HG03378 (cell line): ENCODE measurements around the gene SLC45A1.

Experiments used
- ATAC-seq: cut with Tn5 transposase; IDR thresholded peaks from one replicate; pipeline ENCODE4 v1.9.1; 2021; ENCODE audit warnings: mild to moderate bottlenecking, moderate library complexity; ENCODE audit not compliant: unreplicated experiment

The SLC45A1 gene

GRCh38 chr1:8334106-8334851 is 16.4 kb downstream of the SLC45A1 start:
- no peak for ATAC-seq

GRCh38 chr1:8335246-8335645 is 17.3 kb downstream of the SLC45A1 start:
- no peak for ATAC-seq

GRCh38 chr1:8337776-8338525 is 20.0 kb downstream of the SLC45A1 start:
- ATAC-seq: no peak

DNA sequence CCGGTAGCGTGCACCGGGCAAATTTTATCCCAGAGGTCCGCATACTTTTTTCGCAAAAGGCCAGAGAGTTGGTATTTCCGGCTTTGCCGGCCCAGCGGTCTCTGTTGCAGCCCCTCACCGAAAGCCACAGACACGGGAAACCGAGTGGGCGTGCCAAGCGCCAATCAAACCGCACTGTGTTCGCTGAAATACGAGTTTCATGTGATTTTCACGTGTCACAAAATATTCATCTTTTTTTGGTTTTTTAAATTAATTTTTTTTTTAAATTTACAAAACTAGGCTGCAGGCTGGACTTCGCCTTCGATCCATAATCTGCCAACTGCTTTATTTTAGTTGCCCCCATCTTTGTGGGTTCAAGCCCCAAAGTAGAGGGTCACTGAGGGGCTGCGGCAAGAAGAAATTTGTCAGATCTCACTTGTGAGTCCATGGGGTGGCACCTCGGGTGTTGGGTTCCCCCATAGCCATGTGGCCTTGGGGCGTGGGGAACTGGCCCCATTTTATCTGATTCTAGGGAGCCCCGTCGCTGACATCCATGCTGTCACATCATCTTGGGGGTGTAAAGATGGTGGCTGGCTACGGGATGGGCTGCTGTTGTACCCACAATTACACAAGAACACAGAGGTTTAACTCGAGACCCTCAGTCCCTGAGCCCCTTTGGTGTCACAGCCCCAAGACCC is 20.8 kb downstream of the SLC45A1 start:
- no peak for ATAC-seq

GRCh38 chr1:8339203-8339600 is 21.3 kb downstream of the SLC45A1 start:
- ATAC-seq: no peak

DNA sequence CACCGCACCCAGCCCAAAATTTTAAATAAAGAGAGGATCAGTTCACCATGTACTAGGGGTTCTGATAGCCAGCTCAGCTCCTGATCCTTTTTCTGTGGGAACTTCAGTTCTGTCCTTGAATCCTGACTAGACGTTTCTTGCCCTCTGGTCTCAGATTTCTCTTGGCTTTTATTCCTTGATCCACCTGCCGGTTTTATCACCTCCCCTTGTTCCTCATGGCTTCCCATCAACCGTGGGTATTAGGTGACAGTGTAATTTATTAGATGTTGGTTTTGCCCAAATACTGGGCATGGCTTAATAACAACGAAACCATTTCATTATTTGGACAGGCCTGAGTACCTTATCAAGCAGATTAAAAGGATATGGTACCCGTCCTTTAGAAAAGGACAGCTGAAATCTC is 22.5 kb downstream of the SLC45A1 start:
- no peak for ATAC-seq

DNA sequence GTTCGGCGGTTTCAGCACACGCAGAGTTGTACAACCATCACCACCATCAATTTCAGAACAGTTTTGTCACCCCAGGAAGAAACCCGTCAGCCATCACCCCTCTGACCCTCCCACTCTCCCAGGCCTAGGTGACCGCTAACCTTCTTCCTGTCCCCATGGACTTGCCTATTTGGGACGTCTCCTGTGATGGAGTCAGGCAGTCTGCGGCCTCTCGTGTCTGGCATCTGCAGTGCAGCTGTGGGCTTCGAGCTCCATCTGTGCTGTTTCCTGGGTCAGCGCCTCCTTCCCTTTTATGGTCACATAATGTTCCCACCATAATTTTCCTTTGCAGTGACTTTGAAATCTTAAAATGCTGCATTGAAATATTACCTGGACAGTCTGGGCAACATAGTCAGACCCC is 24.4 kb downstream of the SLC45A1 start:
- no peak for ATAC-seq

DNA sequence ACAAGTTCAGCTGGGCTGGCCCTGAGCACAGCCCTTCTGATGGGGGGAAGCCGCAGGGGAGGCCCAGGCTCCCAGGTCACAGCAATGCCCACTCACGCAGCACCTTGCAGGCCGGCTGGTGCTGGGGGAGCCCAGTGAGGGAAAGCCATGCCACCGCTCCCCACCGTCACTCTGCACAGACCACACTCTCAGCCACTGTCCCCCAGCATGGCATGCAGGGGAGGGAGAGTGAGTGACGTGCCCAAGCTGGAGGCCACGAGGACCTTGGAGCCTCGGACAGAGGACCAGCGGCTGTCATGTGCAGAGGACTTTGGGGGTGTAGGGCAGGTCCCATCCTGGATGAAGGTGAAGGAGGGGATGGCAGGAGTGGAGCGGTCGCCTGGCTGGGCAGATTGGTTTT is 25.1 kb downstream of the SLC45A1 start:
- no peak for ATAC-seq

GRCh38 chr1:8343464-8344001 is 25.6 kb downstream of the SLC45A1 start:
- no peak for ATAC-seq

GRCh38 chr1:8344893-8345507 is 27.1 kb downstream of the SLC45A1 start:
- ATAC-seq: no peak

DNA sequence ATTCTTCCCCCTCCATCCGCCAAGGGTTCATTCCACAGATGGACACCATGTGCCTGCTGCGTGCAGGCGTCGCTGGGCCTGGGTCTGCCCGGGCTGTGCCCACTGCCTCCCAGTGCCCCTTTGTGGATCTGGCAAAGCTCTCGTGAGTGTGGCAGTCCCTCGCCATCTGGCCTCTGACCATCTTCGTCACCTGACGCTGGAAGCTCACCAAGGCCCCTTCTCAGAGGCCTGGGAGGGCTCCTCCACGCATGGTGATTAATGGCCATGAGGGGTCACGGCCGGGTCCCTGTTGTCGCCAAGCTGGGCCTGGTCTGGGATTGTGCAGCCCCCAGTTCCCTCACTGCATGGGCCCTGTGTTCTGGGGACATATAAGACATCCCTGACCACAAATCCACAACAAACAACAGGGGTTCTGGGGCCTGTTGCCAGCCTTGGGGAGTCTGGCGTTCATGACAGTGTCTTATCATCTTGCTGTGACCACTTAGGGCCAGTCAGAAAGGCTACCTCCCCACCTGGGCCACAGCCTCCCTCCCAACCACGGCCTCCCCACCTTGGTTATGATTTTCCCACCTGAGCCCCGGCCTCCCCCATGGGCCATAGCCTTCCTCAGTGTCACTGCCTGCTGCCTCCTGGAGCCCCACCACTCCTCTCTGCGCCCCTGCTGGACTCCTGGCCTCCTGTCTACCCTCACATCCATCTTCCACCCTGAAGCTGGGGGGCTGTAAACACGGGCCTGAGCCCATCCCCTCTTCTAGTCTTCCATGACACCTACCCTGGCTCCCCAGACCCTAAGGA is 27.9 kb downstream of the SLC45A1 start:
- no peak for ATAC-seq

- no peak for ATAC-seq
Measured at GRCh38 chr1:8347635-8348034, 29.7 kb downstream of the SLC45A1 start.

- ATAC-seq: no peak
Measured at GRCh38 chr1:8348047-8348776, 30.3 kb downstream of the SLC45A1 start.

DNA sequence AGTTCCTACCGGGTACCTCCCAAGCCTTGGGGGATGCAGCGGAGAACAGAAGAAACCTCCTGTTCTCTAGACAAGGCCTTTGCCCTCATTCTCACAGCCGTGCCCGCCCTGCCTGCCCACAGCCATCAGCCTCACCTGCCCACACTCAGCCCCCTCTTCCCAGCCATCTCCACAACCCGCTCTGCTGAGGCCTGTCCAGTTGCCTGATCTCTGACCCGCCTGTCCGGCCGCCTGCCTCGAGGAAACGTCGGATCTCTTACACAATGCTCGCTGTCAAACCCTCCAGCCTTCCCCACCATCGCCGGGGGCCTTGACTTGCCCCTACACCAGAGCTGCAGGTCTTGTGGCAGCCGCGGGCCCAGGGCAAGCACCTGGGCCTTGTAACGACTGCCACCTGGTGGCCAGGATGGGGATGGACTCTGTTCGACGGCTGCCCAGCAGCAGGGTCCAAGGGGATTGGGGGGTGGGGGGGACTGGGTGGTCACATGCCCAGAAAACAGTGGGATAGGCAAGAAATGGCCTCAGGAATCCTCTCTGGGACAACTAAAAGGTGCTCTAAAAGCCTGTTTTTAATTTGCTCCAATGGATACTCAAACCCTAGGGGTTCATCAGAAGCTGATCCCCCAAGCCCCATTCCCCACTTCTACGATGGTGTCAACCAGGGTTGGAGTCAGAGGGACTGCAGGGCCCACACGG is 31.0 kb downstream of the SLC45A1 start:
- no peak for ATAC-seq

- ATAC-seq: no peak
Measured at GRCh38 chr1:8349473-8349865, 31.6 kb downstream of the SLC45A1 start.

- ATAC-seq: no peak
Measured at GRCh38 chr1:8349961-8350360, 32.0 kb downstream of the SLC45A1 start.

- no peak for ATAC-seq
Measured at GRCh38 chr1:8350914-8351684, 33.2 kb downstream of the SLC45A1 start.

GRCh38 chr1:8351693-8352470 is 34.0 kb downstream of the SLC45A1 start:
- ATAC-seq: no peak
